Activated naive CD4-positive, alpha-beta T cell (primary cell): ENCODE data around the gene GPN2.

Experiments used
- DNase-seq, 4 experiments: peaks; one replicate each; lab custom pipeline; 2025; lab: John Stamatoyannopoulos, UW

Gene GPN2

DNA sequence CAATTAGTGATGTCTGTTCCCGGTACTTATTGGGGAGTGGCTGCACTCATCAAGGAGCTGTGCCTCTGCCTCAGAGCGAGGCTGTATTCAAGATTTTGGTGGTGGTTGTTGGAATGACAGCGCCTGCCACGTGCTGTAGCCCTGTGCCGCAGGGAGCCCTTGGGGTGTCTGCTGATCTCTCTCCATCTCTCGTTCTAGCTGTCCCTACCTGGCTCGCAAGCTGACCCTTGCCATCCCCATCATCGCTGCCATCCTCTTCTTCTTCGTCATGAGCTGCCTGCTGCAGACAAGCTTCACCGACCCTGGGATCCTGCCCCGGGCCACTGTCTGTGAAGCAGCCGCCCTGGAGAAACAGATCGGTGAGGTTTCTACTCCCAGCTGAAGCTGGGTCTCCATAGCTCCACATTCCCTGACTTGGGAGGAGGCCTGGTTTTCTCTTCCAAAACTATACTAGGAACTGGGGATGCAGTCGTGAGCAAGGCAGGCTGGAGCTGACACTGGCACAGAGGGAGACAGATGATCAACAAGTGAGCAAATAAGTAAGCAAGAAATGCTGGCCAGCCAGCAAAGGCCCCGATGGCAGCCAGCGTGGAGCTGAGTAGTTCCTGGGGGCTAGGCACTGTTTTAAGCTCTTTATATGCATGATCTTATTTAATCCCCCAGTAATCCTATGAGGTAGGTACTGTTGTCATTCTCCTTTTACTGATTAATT is 57.7 kb downstream of the GPN2 start:
- DNase-seq = no peak

DNA sequence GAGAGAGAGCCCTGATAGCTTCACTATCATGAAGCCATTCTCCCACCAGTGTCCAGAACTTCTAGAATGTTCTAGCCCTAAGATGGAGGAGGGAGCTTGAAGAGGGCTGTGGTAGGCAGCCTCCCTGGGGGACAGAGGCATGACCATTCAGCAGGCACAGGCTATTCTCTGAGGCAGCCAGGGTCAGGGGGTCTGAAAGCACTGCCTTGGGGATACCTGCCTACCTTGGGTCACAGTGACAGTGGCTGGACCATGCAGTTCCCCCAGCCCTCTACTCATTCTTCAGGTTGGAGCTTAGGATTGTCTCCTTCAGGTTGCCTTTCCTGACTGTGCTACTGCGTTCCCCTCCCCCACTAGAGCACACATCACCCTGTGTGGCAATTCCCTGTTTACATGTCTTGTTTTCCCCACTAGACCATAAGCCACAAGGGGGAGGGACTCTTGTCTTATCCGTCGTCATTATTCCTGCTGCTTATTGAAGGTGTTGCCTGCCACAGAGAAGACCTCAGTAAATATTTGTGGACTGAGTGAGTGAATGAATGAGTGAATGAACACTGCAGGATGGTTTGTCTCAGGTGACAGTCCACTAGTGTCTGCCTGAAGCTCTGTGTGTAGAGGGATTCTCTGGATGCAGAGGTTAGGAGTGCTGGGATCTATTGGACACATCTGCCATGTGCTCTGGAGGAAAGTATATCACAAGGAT is 58.4 kb downstream of the GPN2 start:
- DNase-seq = no peak

DNA sequence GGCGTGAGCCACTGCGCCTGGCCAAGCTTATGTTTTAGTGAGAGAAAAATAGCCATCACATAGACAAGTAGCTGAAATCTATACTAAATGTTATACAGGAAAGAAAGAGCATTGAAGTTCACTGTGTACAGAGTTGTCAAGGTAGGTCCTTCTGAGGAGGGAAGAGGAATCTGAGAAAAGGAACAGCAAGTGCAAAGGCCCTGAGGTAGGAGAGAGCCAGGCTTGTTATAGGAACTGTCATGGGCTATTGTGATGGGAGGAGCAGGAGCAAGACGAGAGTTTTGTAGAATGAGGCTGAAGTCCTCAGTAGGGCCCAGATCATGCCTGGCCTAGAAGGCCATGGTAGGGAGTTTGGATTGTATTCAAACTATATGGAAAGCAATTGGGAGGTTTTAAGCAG is 59.0 kb downstream of the GPN2 start:
- no peak for DNase-seq

DNA sequence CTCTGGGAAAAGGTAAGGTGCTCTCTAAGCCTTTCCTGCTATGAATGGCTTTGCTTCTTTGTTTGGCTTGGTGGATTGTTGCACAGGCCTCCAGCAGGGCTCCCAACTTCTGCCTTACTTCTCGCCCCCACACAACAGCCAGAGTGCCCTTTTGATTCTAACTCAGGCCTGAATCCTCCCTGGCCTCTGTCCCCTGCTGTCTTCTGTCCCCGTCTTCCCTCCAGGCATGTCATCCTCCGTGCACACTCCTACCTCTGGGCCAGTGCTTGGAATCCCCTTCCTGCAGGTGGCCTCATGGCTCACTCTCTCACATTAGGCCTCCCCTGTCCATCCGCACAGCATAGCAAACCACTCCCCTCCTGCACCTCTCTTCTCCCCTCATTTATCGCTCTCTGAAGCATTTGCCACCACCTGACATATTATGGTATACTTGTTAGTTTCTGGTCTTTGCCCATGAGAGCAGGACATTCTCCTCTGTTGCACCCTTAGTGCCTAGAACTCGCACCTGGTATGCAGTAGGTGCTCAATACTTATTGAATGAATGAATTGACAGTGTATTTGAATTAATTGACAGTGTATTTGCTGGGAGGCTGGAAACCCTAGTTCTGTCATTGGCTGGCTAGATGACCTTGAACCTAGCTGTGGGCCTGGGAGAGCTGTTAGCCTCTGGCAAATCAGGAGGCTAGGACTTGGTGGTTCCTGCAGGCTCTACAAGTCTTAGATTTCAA is 60.7 kb downstream of the GPN2 start:
- DNase-seq = no peak

DNA sequence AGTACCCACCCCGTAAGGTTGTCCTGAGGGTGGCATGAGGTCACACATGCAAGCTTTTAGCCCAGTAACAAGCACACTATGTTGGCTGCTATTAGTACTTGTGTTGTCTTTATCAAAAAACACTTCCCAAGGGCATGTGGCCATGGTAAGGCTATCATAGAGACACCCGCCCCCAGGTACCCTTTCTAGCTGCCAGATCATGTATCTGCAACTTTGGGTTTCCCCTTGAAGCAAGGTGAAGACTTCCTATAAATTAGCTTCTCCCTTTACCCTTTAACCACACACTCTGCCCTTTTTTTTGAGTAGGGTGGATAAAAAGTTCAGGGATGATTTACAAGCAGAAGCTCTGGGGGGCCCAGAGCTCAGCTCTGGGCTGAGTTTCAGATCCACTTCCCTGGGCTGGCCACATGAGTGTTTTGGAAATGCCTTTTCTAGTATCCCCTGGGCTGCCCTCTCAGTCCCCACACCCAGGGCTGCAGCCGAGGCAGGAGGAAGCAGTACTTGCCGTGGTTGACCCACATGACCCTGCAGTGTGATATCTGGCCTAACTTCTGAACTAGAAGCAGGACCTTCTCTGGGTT is 61.6 kb downstream of the GPN2 start:
- DNase-seq = no peak

DNA sequence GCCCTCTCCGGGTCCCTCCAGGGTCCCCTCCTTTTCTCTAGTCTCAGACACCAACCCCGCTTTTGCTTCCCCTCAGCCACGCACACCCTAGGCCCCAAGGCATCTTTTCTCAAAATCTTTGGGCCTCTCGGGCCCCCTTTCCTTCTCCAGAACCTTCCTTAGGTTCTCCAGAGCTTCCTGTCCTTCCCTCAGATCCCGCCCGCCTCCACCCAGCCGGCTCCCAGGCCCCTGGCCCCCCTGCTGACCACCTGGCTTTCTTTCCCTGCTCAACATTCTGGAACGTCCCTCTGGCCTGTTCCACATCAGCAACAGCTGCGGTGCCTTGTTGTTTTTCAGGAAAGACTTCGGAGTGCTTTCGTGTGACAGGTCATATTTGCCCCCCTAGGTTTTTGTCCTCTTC is 62.4 kb downstream of the GPN2 start:
- no peak for DNase-seq

DNA sequence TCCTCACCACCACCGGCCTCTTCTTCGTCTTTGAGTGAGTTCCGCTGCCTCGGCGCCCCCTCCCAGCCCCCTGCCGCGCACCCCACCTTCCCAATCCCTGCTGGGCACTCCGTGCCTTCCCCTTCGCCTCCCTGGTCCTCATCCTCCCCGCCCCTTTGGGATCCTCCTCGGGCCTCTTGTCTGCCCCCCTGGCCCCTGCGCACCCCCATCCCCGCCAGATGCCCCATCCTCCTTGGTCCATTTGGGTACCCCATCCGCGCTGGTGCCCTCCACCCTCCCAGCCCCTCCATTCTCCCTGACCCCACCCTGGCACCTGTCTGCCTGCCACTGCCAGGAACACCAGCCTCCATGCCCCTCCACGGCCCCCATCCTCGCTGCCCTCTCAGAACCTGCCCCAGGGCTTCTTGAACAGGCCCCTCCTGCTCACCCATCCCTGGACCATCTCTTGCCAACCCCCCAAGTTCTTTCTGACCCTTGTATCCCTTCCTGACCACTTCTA is 62.9 kb downstream of the GPN2 start:
- DNase-seq = no peak

DNA sequence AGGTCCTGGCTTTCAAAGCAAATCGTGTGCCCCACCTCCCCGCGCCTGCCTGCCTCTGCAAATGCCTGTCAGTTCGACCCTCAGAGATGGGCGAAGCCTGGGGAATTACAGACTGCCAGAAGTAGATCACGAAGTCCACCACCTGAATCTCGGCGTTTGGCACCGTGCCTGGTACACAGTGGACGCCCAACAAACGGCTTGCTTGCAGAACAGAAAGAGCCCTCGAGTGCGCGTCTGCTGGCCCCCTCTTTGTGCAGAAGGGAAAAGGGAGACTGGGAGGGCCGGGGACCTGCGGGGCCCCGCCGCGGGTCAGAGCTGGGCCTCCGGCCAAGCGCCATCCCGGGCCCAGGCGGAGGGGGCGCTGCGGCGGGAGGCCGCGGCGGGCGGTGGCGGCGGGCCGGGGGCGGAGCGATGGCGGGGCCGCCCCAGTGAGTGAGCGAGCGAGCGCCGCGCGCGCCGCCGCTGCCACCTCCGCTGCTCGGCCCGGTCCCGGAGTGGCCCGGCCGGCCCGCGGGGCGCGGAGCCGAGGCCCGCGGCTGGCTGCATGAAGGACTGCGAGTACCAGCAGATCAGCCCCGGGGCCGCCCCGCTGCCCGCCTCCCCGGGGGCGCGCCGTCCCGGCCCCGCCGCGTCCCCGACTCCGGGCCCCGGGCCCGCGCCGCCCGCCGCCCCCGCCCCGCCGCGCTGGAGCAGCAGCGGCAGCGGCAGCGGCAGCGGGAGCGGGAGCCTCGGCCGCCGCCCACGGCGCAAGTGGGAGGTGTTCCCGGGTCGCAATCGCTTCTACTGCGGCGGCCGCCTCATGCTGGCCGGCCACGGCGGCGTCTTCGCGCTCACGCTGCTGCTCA is 63.6 kb downstream of the GPN2 start, which contains the start of gene ZDHHC18:
TSS of gene ZDHHC18 (plus strand) at position 428 of the 845 bp plus-strand sequence. CDS start at position 545, 117 bp downstream.
- peak; percentile 32 to 72 (median 50) for DNase-seq
